GM19238 (cell line): Measurements from ENCODE around the gene LIN54.
"Not testable (repeated sequence)": the region's sequence is repeated elsewhere in the genome, so short reads cannot be mapped to it uniquely, and the experiment has no call there.

Source experiments
- DNase-seq: peaks from one replicate; pipeline ENCODE4 v3.0.0; 2011; ENCODE audit warnings: low spot score; ENCODE audit not compliant: insufficient read length

LIN54 gene

GRCh38 chr4:83010522-83011318 lies at the start of gene LIN54:
LIN54 (minus strand) TSS chr4:83010823; CDS start chr4:82984844, 25,979 bp downstream.
- DNase-seq, result peak; percentile 85

- no peak for DNase-seq
Observed at GRCh38 chr4:83054928-83055327, 44.3 kb upstream of the LIN54 start.

- DNase-seq, result not testable (repeated sequence)
Observed at GRCh38 chr4:83048781-83049180, 38.2 kb upstream of the LIN54 start.

GRCh38 chr4:83046693-83047473 lies 36.3 kb upstream of the LIN54 start:
- DNase-seq, result no peak

GRCh38 chr4:83043801-83044407 lies 33.3 kb upstream of the LIN54 start:
- no peak for DNase-seq

GRCh38 chr4:83043157-83043556 lies 32.5 kb upstream of the LIN54 start:
- DNase-seq, result not testable (repeated sequence)

GRCh38 chr4:83040269-83040668 lies 29.6 kb upstream of the LIN54 start:
- no peak for DNase-seq

- no peak for DNase-seq
Observed at GRCh38 chr4:83036991-83037665, 26.5 kb upstream of the LIN54 start.

GRCh38 chr4:83034630-83035494 lies 24.2 kb upstream of the LIN54 start, which contains the start of gene COPS4:
COPS4 (plus strand) TSS chr4:83035183; CDS start chr4:83035225, 42 bp downstream.
- peak; percentile 77 for DNase-seq

- no peak for DNase-seq
Observed at GRCh38 chr4:83029688-83030087, 19.1 kb upstream of the LIN54 start.

- no peak for DNase-seq
Observed at GRCh38 chr4:83028976-83029375, 18.4 kb upstream of the LIN54 start.

- DNase-seq, result no peak
Observed at GRCh38 chr4:83025563-83025962, 14.9 kb upstream of the LIN54 start.

GRCh38 chr4:83024233-83024632 lies 13.6 kb upstream of the LIN54 start:
- DNase-seq, result no peak

GRCh38 chr4:83023599-83023998 lies 13.0 kb upstream of the LIN54 start:
- not testable (repeated sequence) for DNase-seq

- DNase-seq, result no peak
Observed at GRCh38 chr4:83022724-83023450, 12.3 kb upstream of the LIN54 start.

GRCh38 chr4:83019794-83020494 lies 9.3 kb upstream of the LIN54 start:
- no peak for DNase-seq

- no peak for DNase-seq
Observed at GRCh38 chr4:83013902-83014301, 3.3 kb upstream of the LIN54 start.

GRCh38 chr4:83013420-83013867 lies 2.8 kb upstream of the LIN54 start:
- no peak for DNase-seq
